ENCODE data around the gene PPARG.

The PPARG gene

GRCh38 chr3:12328132-12328836, 39.4 kb downstream of the PPARG start:
- H3K4me3 ChIP-seq (ENCODE audit: low read depth, low read length): no peak overlapping the region
- TF ChIP-seq MYC (IDR thresholded peaks at IDR 0.05; ENCODE audit: low read depth, low read length) (no peak), MAX (IDR thresholded peaks at IDR 0.05; ENCODE audit: low read depth, low read length) (no peak), POLR2A (IDR thresholded peaks at IDR 0.05; ENCODE audit: extremely low read depth, insufficient read length) (no peak), CTCF (IDR thresholded peaks at IDR 0.05; ENCODE audit: low read depth, low read length) (no peak)
- DNase-seq (ENCODE audit: low read depth): peak; percentile 19

- H3K4me3 ChIP-seq (ENCODE audit: low read depth, low read length): no peak overlapping the region
- DNase-seq (ENCODE audit: low read depth): no peak
- TF ChIP-seq MAX (IDR thresholded peaks at IDR 0.05; ENCODE audit: low read depth, low read length) (no peak), CTCF (IDR thresholded peaks at IDR 0.05; ENCODE audit: low read depth, low read length) (no peak), MYC (IDR thresholded peaks at IDR 0.05; ENCODE audit: low read depth, low read length) (no peak), POLR2A (IDR thresholded peaks at IDR 0.05; ENCODE audit: extremely low read depth, insufficient read length) (no peak)
These were observed 40.1 kb downstream of the PPARG start for GRCh38 chr3:12328837-12329462.

- DNase-seq (ENCODE audit: low read depth): peak; percentile 44
- H3K4me3 ChIP-seq (ENCODE audit: low read depth, low read length): no peak overlapping the region
- TF ChIP-seq CTCF (IDR thresholded peaks at IDR 0.05; ENCODE audit: low read depth, low read length) (no peak), POLR2A (IDR thresholded peaks at IDR 0.05; ENCODE audit: extremely low read depth, insufficient read length) (no peak), MYC (IDR thresholded peaks at IDR 0.05; ENCODE audit: low read depth, low read length) (no peak), MAX (IDR thresholded peaks at IDR 0.05; ENCODE audit: low read depth, low read length) (no peak)
These were observed 45.9 kb downstream of the PPARG start for GRCh38 chr3:12334786-12335185.

- H3K4me3 ChIP-seq (ENCODE audit: low read depth, low read length): no peak overlapping the region
- no peak for TF ChIP-seq POLR2A (IDR thresholded peaks at IDR 0.05; ENCODE audit: extremely low read depth, insufficient read length)
- TF ChIP-seq CTCF (IDR thresholded peaks at IDR 0.05; ENCODE audit: low read depth, low read length): no peak
- no peak for TF ChIP-seq MYC (IDR thresholded peaks at IDR 0.05; ENCODE audit: low read depth, low read length)
- DNase-seq (ENCODE audit: low read depth): no peak
These were observed 46.6 kb downstream of the PPARG start for GRCh38 chr3:12335421-12335820.

GRCh38 chr3:12336099-12336498, 47.2 kb downstream of the PPARG start:
- peak; percentile 89 for DNase-seq (ENCODE audit: low read depth)
- H3K4me3 ChIP-seq (ENCODE audit: low read depth, low read length): peak overlapping the region; percentile 6
- TF ChIP-seq MYC (IDR thresholded peaks at IDR 0.05; ENCODE audit: low read depth, low read length): no peak
- TF ChIP-seq POLR2A (IDR thresholded peaks at IDR 0.05; ENCODE audit: extremely low read depth, insufficient read length): no peak
- no peak for TF ChIP-seq MAX (IDR thresholded peaks at IDR 0.05; ENCODE audit: low read depth, low read length)
- no peak for TF ChIP-seq CTCF (IDR thresholded peaks at IDR 0.05; ENCODE audit: low read depth, low read length)
